Mononuclear cell (primary cell): ENCODE measurements around the gene ERFE. TPM values are rescaled to one million over a fixed set of nuclear protein-coding genes. Genes with fewer than 3 reads are reported as not detected.

Experiments
- H3K27me3 ChIP-seq: 2 replicates; pipeline ENCODE4 v1.6.0; 2011; ENCODE audit warnings: low read length, control low read depth; ENCODE audit not compliant: insufficient read depth
- H3K4me1 ChIP-seq: 2 replicates; pipeline ENCODE4 v1.5.1; 2011; ENCODE audit warnings: mild to moderate bottlenecking, low read length, control low read depth; ENCODE audit not compliant: insufficient read depth
- H3K4me3 ChIP-seq: 2 replicates; pipeline ENCODE4 v1.5.1; 2011; ENCODE audit warnings: mild to moderate bottlenecking, low read length, moderate library complexity
- H3K9me3 ChIP-seq: 2 replicates; pipeline ENCODE4 v1.5.1; 2011; ENCODE audit warnings: low read depth, mild to moderate bottlenecking, control low read depth, low read length
- total RNA-seq: library from RNA; depleted of rRNA; stranded (reverse); fragments of >200 nt; gene quantifications from one replicate; pipeline ENCODE4 v1.2.3, GENCODE V29; 2012

The ERFE gene
- total RNA-seq, 1 donor = 0.10 TPM

GRCh38 chr2:238154570-238154969 lies 4.2 kb upstream of the ERFE start:
- Histone ChIP-seq H3K27me3 (peaks cover 4% of the 10 kb centered on the region), H3K4me1 (peaks cover 5% of the 10 kb centered on the region), H3K9me3 (no peaks in the 10 kb centered on the region), H3K4me3 (no peak overlapping the region)

GRCh38 chr2:238155051-238155760 lies 3.6 kb upstream of the ERFE start:
- no peaks in the 10 kb centered on the region for H3K9me3 ChIP-seq
- peaks cover 11% of the 10 kb centered on the region for H3K4me1 ChIP-seq
- H3K27me3 ChIP-seq = peaks cover 11% of the 10 kb centered on the region
- H3K4me3 ChIP-seq = no peak overlapping the region

- H3K27me3 ChIP-seq = peaks cover 14% of the 10 kb centered on the region
- no peaks in the 10 kb centered on the region for H3K9me3 ChIP-seq
- no peak overlapping the region for H3K4me3 ChIP-seq
- peaks cover 14% of the 10 kb centered on the region for H3K4me1 ChIP-seq
Measured at GRCh38 chr2:238155761-238156694, 2.7 kb upstream of the ERFE start.

GRCh38 chr2:238157506-238158017 lies 1.2 kb upstream of the ERFE start:
- no peak overlapping the region for H3K4me3 ChIP-seq
- H3K4me1 ChIP-seq = peaks cover 14% of the 10 kb centered on the region
- peaks cover 14% of the 10 kb centered on the region for H3K27me3 ChIP-seq
- H3K9me3 ChIP-seq = no peaks in the 10 kb centered on the region

GRCh38 chr2:238158018-238158508 lies 707 bp upstream of the ERFE start:
- Histone ChIP-seq H3K9me3 (no peaks in the 10 kb centered on the region), H3K4me3 (no peak overlapping the region), H3K27me3 (peaks cover 14% of the 10 kb centered on the region), H3K4me1 (peaks cover 14% of the 10 kb centered on the region)

GRCh38 chr2:238159071-238159539 lies 335 bp downstream of the ERFE start:
- peaks cover 14% of the 10 kb centered on the region for H3K27me3 ChIP-seq
- H3K4me3 ChIP-seq = no peak overlapping the region
- H3K4me1 ChIP-seq = peaks cover 14% of the 10 kb centered on the region
- H3K9me3 ChIP-seq = no peaks in the 10 kb centered on the region

- no peak overlapping the region for H3K4me3 ChIP-seq
- peaks cover 14% of the 10 kb centered on the region for H3K27me3 ChIP-seq
Measured at GRCh38 chr2:238159661-238160205, 963 bp downstream of the ERFE start.

GRCh38 chr2:238160206-238161129 lies 1.7 kb downstream of the ERFE start:
- no peak overlapping the region for H3K4me3 ChIP-seq
- no peaks in the 10 kb centered on the region for H3K9me3 ChIP-seq
- peaks cover 14% of the 10 kb centered on the region for H3K4me1 ChIP-seq
- H3K27me3 ChIP-seq = peaks cover 17% of the 10 kb centered on the region

More at GRCh38 chr2:238159661-238160205, 963 bp downstream of the ERFE start:
- Histone ChIP-seq H3K9me3 (no peaks in the 10 kb centered on the region), H3K4me1 (peaks cover 14% of the 10 kb centered on the region)

GRCh38 chr2:238161291-238162051 lies 2.7 kb downstream of the ERFE start:
- H3K4me1 ChIP-seq = peaks cover 14% of the 10 kb centered on the region
- H3K9me3 ChIP-seq = no peaks in the 10 kb centered on the region
- H3K27me3 ChIP-seq = peaks cover 17% of the 10 kb centered on the region
- no peak overlapping the region for H3K4me3 ChIP-seq

- H3K9me3 ChIP-seq = no peaks in the 10 kb centered on the region
- H3K4me3 ChIP-seq = no peak overlapping the region
- H3K4me1 ChIP-seq = peaks cover 14% of the 10 kb centered on the region
- H3K27me3 ChIP-seq = peaks cover 17% of the 10 kb centered on the region
Measured at GRCh38 chr2:238162251-238162845, 3.6 kb downstream of the ERFE start.

- no peaks in the 10 kb centered on the region for H3K9me3 ChIP-seq
- peaks cover 17% of the 10 kb centered on the region for H3K27me3 ChIP-seq
- H3K4me1 ChIP-seq = peaks cover 14% of the 10 kb centered on the region
- H3K4me3 ChIP-seq = no peak overlapping the region
Measured at GRCh38 chr2:238162846-238163441, 4.2 kb downstream of the ERFE start.

GRCh38 chr2:238163481-238164198 lies 4.9 kb downstream of the ERFE start:
- Histone ChIP-seq H3K27me3 (peaks cover 17% of the 10 kb centered on the region), H3K4me1 (peaks cover 14% of the 10 kb centered on the region), H3K9me3 (no peaks in the 10 kb centered on the region), H3K4me3 (no peak overlapping the region)
